HG03521 (cell line): ENCODE results near the gene KIF26B.

Source experiments
- ATAC-seq: cut with Tn5 transposase; IDR thresholded peaks from one replicate; pipeline ENCODE4 v1.9.1; 2021; ENCODE audit warnings: mild to moderate bottlenecking, moderate library complexity; ENCODE audit not compliant: unreplicated experiment

Gene KIF26B

GRCh38 chr1:245270972-245271371 lies 116.2 kb downstream of the KIF26B start:
- no peak for ATAC-seq

DNA sequence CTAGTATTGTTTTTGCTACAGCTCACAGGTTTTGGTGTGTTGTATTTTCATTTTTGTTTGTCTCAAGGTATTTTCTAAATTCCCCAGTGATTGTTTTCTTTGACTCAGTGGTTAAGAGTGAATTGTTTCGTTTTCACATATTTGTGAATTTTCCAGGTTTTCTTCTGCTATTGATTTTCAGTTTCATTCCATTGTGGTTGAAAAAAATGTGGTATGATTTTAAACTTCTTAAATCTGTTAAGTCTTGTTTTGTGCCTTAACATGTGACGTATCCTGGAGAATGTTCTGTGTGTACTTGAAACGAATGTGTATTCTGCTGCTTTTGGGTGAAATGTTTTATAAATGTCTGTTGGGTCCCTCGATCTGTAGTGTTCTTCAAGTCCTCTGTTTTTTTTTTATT lies 117.9 kb downstream of the KIF26B start:
- ATAC-seq: no peak

DNA sequence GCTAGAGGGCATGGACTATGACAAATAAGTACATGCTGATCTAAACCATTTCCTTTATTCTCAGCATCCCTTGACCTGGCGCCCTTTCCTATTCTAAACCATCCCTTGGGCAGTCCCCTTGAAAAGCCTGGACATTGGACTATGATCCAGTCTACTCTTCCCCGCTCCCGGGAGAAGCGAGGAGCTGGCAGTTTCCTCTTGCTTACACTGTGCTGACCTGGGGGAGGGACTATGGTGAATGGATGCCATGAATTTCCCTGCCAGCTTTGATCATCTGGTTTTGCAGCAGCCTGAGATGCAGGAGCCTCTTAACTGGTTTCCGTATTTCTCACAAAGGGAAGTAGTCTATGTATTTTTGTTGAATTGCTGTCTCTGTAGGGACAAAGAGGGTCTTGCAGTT lies 121.7 kb downstream of the KIF26B start:
- no peak for ATAC-seq

GRCh38 chr1:245277276-245277675 lies 122.5 kb downstream of the KIF26B start:
- ATAC-seq: no peak

- ATAC-seq: no peak
These were observed 124.1 kb downstream of the KIF26B start for GRCh38 chr1:245278846-245279245.

GRCh38 chr1:245279346-245279745 lies 124.6 kb downstream of the KIF26B start:
- no peak for ATAC-seq

GRCh38 chr1:245283001-245283400 lies 128.2 kb downstream of the KIF26B start:
- no peak for ATAC-seq

DNA sequence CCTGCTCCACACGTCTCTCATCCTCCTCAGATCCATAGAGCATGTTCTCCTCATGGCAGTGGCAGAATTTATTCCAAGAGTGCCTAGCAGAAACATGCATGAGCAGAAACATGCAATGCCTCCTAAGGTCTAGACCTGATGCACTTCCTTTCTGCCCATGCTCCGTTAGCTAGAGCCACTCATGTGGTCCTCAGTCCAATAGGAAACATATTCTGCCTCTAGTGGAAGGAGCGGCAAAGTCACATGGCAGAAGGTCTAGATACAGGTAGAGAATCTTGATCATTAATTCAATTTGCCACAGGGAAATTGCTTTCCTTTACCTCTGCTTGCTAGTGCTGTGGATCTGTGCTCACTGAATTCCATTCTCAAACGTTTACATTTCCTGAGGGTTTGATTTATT lies 130.4 kb downstream of the KIF26B start:
- no peak for ATAC-seq

- ATAC-seq: no peak
These were observed 134.0 kb downstream of the KIF26B start for GRCh38 chr1:245288796-245289195.

DNA sequence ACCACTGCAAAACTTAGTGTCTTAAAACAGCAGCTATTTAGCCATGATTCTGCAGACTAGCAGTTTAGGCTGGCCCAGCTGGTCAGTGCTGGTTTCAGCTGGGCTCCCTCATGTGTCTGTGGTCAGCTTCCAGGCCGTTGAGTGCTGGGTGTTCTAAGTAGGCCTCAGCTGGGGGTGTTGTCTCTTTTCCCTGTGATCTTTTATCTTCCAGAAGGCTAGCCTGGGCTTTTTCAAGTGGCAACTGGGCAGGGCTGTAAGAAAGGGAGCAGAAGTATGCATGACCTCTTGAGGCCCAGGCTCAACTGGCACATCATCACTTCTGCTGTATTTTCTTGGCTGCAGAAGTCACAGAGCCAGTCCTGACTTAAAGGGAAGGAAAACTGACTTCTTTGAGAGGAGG lies 136.1 kb downstream of the KIF26B start:
- ATAC-seq: no peak

DNA sequence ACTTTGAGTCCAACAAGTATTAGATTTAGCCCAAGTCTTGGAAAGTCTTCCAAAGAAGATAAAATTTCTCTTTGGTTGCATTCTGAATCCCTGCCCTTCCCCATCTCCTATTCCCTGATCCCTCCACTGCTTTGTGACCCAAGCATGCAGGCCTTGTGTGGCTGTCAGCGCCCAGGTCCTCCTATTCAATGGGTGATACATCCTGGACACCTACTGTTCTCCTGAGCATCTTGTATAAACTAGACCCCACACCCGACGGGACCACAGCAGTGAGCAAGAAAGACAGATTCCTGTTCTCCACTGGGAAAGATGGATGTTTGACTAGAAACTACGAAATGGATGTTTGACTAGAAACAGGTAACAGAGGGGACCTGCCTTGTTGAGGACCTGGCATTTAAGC lies 136.6 kb downstream of the KIF26B start:
- ATAC-seq: no peak

DNA sequence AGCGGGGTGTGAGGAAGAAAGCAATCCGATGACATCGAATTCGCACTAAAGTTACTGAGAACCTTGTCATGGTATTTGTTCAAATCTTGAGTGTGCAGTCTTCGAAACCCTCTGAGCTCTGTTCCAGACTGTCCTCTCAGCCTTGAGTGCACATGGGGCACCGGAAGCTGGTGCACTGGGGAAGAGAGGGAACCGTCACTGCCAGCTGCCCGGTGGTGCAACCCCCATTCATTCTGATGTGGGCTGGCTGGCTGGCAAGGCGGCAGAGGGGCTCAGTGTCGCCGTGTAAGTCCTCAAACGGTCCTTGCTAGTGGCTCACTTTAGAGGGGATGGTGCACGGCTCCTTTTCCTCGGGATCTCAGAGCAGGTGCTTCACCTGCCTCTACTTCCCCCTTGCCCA lies 137.4 kb downstream of the KIF26B start:
- ATAC-seq: no peak

DNA sequence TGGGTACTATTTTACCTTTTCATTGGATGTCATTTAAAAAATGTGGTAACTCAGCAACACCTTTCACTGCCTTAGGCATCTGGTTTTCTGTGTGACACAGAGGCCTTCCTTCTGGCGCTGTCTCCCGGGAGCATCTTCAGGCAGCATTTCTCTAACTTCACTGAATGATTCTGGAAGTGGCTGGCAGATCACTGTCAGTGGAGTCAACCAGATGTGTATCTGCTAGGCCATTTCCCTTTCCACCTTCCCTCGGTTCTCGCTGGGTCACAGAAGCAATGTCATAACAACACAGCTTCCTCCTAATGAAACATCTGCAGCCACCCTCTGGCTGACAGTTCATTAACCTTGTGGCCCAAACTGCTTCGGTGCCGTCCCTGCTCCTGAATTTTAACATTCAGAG lies 137.8 kb downstream of the KIF26B start:
- ATAC-seq: no peak

DNA sequence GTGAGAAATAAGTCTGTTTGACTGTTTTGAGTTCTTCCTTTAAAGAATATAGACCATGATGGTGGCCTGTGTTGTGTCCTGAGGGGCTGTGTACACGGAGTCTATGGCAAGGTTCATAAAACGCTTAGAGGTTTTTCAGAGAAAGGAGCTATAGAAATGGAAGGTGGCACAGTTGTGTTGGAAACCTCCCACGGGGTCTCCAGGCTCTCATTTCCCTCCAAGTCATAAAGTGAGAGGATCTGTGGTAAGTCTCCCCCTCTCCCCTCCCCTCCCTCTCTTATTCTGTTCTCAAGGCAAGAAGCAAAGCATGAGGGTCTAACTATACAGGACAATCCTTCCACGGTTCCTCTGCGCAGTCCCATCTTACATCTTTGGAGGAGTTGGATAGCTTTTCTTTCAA lies 139.2 kb downstream of the KIF26B start:
- ATAC-seq: no peak

DNA sequence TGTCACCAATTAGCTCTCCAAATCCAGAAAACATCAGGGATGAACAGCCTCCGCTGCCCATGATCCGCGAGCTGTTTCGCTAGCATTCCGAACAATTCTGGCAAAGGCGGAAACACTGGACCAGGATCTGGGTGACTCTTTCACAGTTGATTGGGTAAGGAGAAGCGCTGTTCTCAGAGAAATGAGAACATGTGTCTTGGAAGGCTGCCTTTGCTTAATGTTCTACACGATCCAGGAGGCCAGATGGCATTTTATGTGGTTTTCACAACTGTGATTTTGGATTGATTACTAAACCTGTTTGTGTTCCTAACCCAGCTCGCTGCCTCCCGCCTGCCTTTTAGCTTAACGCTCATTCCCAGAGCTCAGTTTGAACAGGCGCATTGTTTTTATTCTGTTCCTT lies 144.0 kb downstream of the KIF26B start:
- no peak for ATAC-seq

GRCh38 chr1:245301162-245301580 lies 146.4 kb downstream of the KIF26B start:
- no peak for ATAC-seq

GRCh38 chr1:245301921-245302320 lies 147.1 kb downstream of the KIF26B start:
- ATAC-seq: no peak

- ATAC-seq: no peak
These were observed 149.9 kb downstream of the KIF26B start for GRCh38 chr1:245304698-245305097.

GRCh38 chr1:245306020-245306419 lies 151.2 kb downstream of the KIF26B start:
- no peak for ATAC-seq

DNA sequence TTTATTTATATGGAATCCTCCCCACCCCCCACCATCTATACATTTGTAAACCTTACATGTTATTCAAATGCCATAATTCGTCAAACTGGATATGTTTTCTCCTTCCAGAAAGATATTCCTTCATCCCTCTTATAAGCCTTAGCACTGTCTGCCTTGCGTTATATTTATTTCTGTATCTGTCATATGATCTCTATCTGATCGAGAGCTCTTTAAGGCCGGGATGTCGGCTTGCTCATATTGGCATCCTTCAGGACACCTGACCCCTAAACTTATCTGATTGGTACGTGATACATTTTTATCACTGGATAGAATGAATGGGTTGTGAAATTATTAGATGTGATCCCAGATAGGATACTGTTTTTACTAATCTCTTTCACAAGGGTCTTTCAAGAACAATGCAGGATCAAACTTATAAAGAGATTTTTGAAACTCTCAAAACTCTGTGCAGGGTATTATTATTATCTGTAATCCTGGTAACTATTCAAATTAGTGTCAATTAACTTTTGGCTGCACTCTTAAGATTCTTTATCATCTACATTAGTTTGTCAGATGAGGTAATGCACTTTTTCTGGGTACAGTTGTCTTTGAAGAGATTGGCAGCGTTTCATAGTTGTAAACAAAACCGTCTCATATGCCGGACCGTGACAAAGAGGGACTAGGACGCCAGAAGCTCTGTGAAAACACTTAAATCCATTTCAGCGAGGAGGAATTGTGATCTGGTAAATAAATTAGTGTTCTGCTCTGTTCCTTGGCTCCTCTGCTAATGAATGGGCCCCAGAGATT lies 152.0 kb downstream of the KIF26B start:
- no peak for ATAC-seq

- ATAC-seq: no peak
These were observed 156.1 kb downstream of the KIF26B start for GRCh38 chr1:245310571-245311531.
